Esophagus squamous epithelium (tissue), 4 donors: ENCODE data around the gene BCL11B.

Source experiments
- CTCF ChIP-seq, 6 experiments: fragments of 450-650 bp in 4 of 6; fragments of 200-600 bp in 2 of 6; sonication (generic) in 2 of 6; IDR thresholded peaks; one replicate each; pipeline ENCODE4 v1.5.1; 2016 to 2019; ENCODE audit warnings: antibody characterized with exemption in 6 of 6, mild to moderate bottlenecking in 4 of 6, moderate library complexity in 4 of 6
- POLR2A ChIP-seq, 4 donors: fragments of 450-650 bp; IDR thresholded peaks; one replicate each; pipeline ENCODE4 v1.6.1; 2017; ENCODE audit warnings: antibody characterized with exemption in 4 of 4, mild to moderate bottlenecking in 4 of 4, moderate library complexity in 3 of 4

GRCh38 chr14:99226687-99227086, 45.3 kb downstream of the BCL11B start:
- TF ChIP-seq CTCF (IDR thresholded peaks at IDR 0.05) = no peak
- no peak for TF ChIP-seq POLR2A (IDR thresholded peaks at IDR 0.05)
